ENCODE measurements around the gene BCAP31. TPM values are rescaled to one million over a fixed set of nuclear protein-coding genes. Genes with fewer than 3 reads are reported as not detected.

BCAP31 gene
- total RNA-seq, 1 donor, result 60.6 TPM

- H3K4me1 ChIP-seq (ENCODE audit: insufficient read depth, low read length), result no peaks in the 10 kb centered on the region
- H3K27me3 ChIP-seq (ENCODE audit: insufficient read depth, low read length), result peaks cover 4% of the 10 kb centered on the region
- H3K4me3 ChIP-seq (ENCODE audit: low read length), result no peak overlapping the region
- no peaks in the 10 kb centered on the region for H3K9me3 ChIP-seq (ENCODE audit: low read depth, low read length)
Observed at GRCh38 chrX:153672531-153673427, 51.4 kb downstream of the BCAP31 start.

- Histone ChIP-seq H3K4me3 (ENCODE audit: low read length) (no peak overlapping the region), H3K27me3 (ENCODE audit: insufficient read depth, low read length) (peaks cover 4% of the 10 kb centered on the region), H3K9me3 (ENCODE audit: low read depth, low read length) (no peaks in the 10 kb centered on the region), H3K4me1 (ENCODE audit: insufficient read depth, low read length) (no peaks in the 10 kb centered on the region)
Observed at GRCh38 chrX:153671589-153672530, 52.3 kb downstream of the BCAP31 start.

- Histone ChIP-seq H3K9me3 (ENCODE audit: low read depth, low read length) (no peaks in the 10 kb centered on the region), H3K4me3 (ENCODE audit: low read length) (no peak overlapping the region), H3K4me1 (ENCODE audit: insufficient read depth, low read length) (no peaks in the 10 kb centered on the region), H3K27me3 (ENCODE audit: insufficient read depth, low read length) (peaks cover 4% of the 10 kb centered on the region)
Observed at GRCh38 chrX:153670748-153671588, 53.2 kb downstream of the BCAP31 start.

- Histone ChIP-seq H3K9me3 (ENCODE audit: low read depth, low read length) (no peaks in the 10 kb centered on the region), H3K4me3 (ENCODE audit: low read length) (no peak overlapping the region), H3K27me3 (ENCODE audit: insufficient read depth, low read length) (peaks cover 4% of the 10 kb centered on the region)
Observed at GRCh38 chrX:153669901-153670731, 54.1 kb downstream of the BCAP31 start.

GRCh38 chrX:153669174-153669890, 54.9 kb downstream of the BCAP31 start:
- Histone ChIP-seq H3K27me3 (ENCODE audit: insufficient read depth, low read length) (no peaks in the 10 kb centered on the region), H3K9me3 (ENCODE audit: low read depth, low read length) (no peaks in the 10 kb centered on the region), H3K4me1 (ENCODE audit: insufficient read depth, low read length) (no peaks in the 10 kb centered on the region), H3K4me3 (ENCODE audit: low read length) (no peak overlapping the region)

More at GRCh38 chrX:153669901-153670731, 54.1 kb downstream of the BCAP31 start:
- H3K4me1 ChIP-seq (ENCODE audit: insufficient read depth, low read length), result no peaks in the 10 kb centered on the region

- Histone ChIP-seq H3K9me3 (ENCODE audit: low read depth, low read length) (no peaks in the 10 kb centered on the region), H3K4me1 (ENCODE audit: insufficient read depth, low read length) (no peaks in the 10 kb centered on the region), H3K27me3 (ENCODE audit: insufficient read depth, low read length) (no peaks in the 10 kb centered on the region), H3K4me3 (ENCODE audit: low read length) (no peak overlapping the region)
Observed at GRCh38 chrX:153668423-153669173, 55.6 kb downstream of the BCAP31 start.

GRCh38 chrX:153667956-153668396, 56.2 kb downstream of the BCAP31 start:
- no peak overlapping the region for H3K4me3 ChIP-seq (ENCODE audit: low read length)
- no peaks in the 10 kb centered on the region for H3K27me3 ChIP-seq (ENCODE audit: insufficient read depth, low read length)

GRCh38 chrX:153667281-153667955, 56.8 kb downstream of the BCAP31 start:
- Histone ChIP-seq H3K4me1 (ENCODE audit: insufficient read depth, low read length) (no peaks in the 10 kb centered on the region), H3K9me3 (ENCODE audit: low read depth, low read length) (no peaks in the 10 kb centered on the region), H3K27me3 (ENCODE audit: insufficient read depth, low read length) (no peaks in the 10 kb centered on the region), H3K4me3 (ENCODE audit: low read length) (no peak overlapping the region)

More at GRCh38 chrX:153667956-153668396, 56.2 kb downstream of the BCAP31 start:
- H3K9me3 ChIP-seq (ENCODE audit: low read depth, low read length), result no peaks in the 10 kb centered on the region
- no peaks in the 10 kb centered on the region for H3K4me1 ChIP-seq (ENCODE audit: insufficient read depth, low read length)

GRCh38 chrX:153665726-153666306, 58.4 kb downstream of the BCAP31 start:
- H3K9me3 ChIP-seq (ENCODE audit: low read depth, low read length), result no peaks in the 10 kb centered on the region
- no peak overlapping the region for H3K4me3 ChIP-seq (ENCODE audit: low read length)
- H3K4me1 ChIP-seq (ENCODE audit: insufficient read depth, low read length), result no peaks in the 10 kb centered on the region
- H3K27me3 ChIP-seq (ENCODE audit: insufficient read depth, low read length), result peaks cover 10% of the 10 kb centered on the region

- Histone ChIP-seq H3K27me3 (ENCODE audit: insufficient read depth, low read length) (peaks cover 10% of the 10 kb centered on the region), H3K9me3 (ENCODE audit: low read depth, low read length) (no peaks in the 10 kb centered on the region), H3K4me3 (ENCODE audit: low read length) (no peak overlapping the region), H3K4me1 (ENCODE audit: insufficient read depth, low read length) (no peaks in the 10 kb centered on the region)
Observed at GRCh38 chrX:153662266-153662665, 61.9 kb downstream of the BCAP31 start.

- H3K4me1 ChIP-seq (ENCODE audit: insufficient read depth, low read length), result no peaks in the 10 kb centered on the region
- peaks cover 10% of the 10 kb centered on the region for H3K27me3 ChIP-seq (ENCODE audit: insufficient read depth, low read length)
- H3K4me3 ChIP-seq (ENCODE audit: low read length), result no peak overlapping the region
- no peaks in the 10 kb centered on the region for H3K9me3 ChIP-seq (ENCODE audit: low read depth, low read length)
Observed at GRCh38 chrX:153659268-153659667, 64.9 kb downstream of the BCAP31 start.

GRCh38 chrX:153657161-153657560, 67.0 kb downstream of the BCAP31 start:
- no peaks in the 10 kb centered on the region for H3K4me1 ChIP-seq (ENCODE audit: insufficient read depth, low read length)
- H3K27me3 ChIP-seq (ENCODE audit: insufficient read depth, low read length), result peaks cover 10% of the 10 kb centered on the region
- no peaks in the 10 kb centered on the region for H3K9me3 ChIP-seq (ENCODE audit: low read depth, low read length)
- no peak overlapping the region for H3K4me3 ChIP-seq (ENCODE audit: low read length)
